ENCODE results near the gene ADAMTSL2.

DNA sequence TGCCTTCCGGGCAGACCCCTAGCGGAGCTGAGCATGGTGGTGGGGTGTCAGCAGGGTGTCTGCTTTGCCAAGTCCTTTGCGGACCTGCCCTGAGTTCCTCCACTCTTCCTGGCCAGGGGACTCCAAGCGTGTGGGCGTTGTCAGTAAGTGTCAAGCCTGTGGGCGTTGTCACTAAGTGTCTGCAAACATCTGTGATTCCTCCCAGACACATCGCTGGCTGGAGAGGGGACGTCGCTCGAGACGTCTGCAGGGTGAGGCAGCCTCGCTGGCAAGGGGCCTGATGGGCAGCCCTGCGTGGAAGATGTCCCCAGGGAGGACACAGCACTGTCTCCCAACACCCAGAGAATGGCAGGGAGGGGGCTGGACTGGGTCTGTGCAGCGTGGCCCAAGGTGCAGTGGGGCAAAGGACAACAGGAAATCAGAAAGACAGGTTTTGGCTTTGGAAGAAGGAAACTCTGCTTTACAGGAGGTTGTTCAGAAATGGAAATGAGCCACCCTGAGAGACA is 28.8 kb downstream of the ADAMTSL2 start:
- TF ChIP-seq, protein P1, sequence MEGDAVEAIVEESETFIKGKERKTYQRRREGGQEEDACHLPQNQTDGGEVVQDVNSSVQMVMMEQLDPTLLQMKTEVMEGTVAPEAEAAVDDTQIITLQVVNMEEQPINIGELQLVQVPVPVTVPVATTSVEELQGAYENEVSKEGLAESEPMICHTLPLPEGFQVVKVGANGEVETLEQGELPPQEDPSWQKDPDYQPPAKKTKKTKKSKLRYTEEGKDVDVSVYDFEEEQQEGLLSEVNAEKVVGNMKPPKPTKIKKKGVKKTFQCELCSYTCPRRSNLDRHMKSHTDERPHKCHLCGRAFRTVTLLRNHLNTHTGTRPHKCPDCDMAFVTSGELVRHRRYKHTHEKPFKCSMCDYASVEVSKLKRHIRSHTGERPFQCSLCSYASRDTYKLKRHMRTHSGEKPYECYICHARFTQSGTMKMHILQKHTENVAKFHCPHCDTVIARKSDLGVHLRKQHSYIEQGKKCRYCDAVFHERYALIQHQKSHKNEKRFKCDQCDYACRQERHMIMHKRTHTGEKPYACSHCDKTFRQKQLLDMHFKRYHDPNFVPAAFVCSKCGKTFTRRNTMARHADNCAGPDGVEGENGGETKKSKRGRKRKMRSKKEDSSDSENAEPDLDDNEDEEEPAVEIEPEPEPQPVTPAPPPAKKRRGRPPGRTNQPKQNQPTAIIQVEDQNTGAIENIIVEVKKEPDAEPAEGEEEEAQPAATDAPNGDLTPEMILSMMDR (conservative IDR thresholded peaks at IDR 0.05) = no peak
- no peak for TF ChIP-seq ZFX (IDR thresholded peaks at IDR 0.05)
